Trophoblast cell (in vitro differentiated cells and primary cell): ENCODE results near the gene SLC28A2.

ENCODE experiments used
- DNase-seq, 2 donors: peaks; one replicate each; pipeline ENCODE4 v3.0.0-alpha.2; 2016
- H2AFZ ChIP-seq: 2 replicates; pipeline ENCODE4 v1.6.1; 2013; ENCODE audit warnings: low read length, moderate library complexity, mild to moderate bottlenecking; ENCODE audit not compliant: insufficient read depth, poor library complexity
- H2AK5ac ChIP-seq: 2 replicates; pipeline ENCODE4 v1.6.1; 2013; ENCODE audit warnings: mild to moderate bottlenecking, low read length
- H2BK120ac ChIP-seq: 2 replicates; pipeline ENCODE4 v1.6.1; 2013; ENCODE audit warnings: low read length, mild to moderate bottlenecking, moderate library complexity; ENCODE audit not compliant: insufficient read depth, poor library complexity
- H2BK12ac ChIP-seq: 2 replicates; pipeline ENCODE4 v1.6.1; 2013; ENCODE audit warnings: mild to moderate bottlenecking, low read length, moderate library complexity
- H2BK5ac ChIP-seq: 2 replicates; pipeline ENCODE4 v1.6.1; 2013; ENCODE audit warnings: low read length, low read depth, moderate library complexity, mild to moderate bottlenecking; ENCODE audit not compliant: poor library complexity
- H3K14ac ChIP-seq: 2 replicates; pipeline ENCODE4 v1.6.1; 2013; ENCODE audit warnings: mild to moderate bottlenecking, low read length
- H3K18ac ChIP-seq: 2 replicates; pipeline ENCODE4 v1.6.1; 2013; ENCODE audit warnings: mild to moderate bottlenecking, low read length
- H3K23ac ChIP-seq: 2 replicates; pipeline ENCODE4 v1.6.1; 2013; ENCODE audit warnings: low read length
- H3K27ac ChIP-seq: 2 replicates; pipeline ENCODE4 v1.5.1; 2013; ENCODE audit warnings: low read depth, mild to moderate bottlenecking, inconsistent platforms, low read length, moderate library complexity
- H3K27me3 ChIP-seq: 2 replicates; pipeline ENCODE4 v1.6.1; 2013; ENCODE audit warnings: inconsistent platforms, mild to moderate bottlenecking, low read length, moderate library complexity; ENCODE audit not compliant: insufficient read depth
- H3K36me3 ChIP-seq, 2 experiments: 1 replicate in 1 of 2; 2 replicates in 1 of 2; pipeline ENCODE4 v1.6.1; 2013; ENCODE audit warnings: low read length in 2 of 2, mild to moderate bottlenecking in 2 of 2, moderate library complexity in 1 of 2; ENCODE audit not compliant: insufficient read depth in 2 of 2, control insufficient read depth in 1 of 2
- H3K4ac ChIP-seq: 2 replicates; pipeline ENCODE4 v1.6.1; 2013; ENCODE audit warnings: low read depth, mild to moderate bottlenecking, low read length, moderate library complexity
- H3K4me1 ChIP-seq, 2 experiments: 1 replicate in 1 of 2; 2 replicates in 1 of 2; pipeline ENCODE4 v1.6.1; 2013; ENCODE audit warnings: low read length in 2 of 2, mild to moderate bottlenecking in 2 of 2, moderate library complexity in 1 of 2; ENCODE audit not compliant: insufficient read depth in 2 of 2, control insufficient read depth in 1 of 2
- H3K4me2 ChIP-seq: 2 replicates; pipeline ENCODE4 v1.6.1; 2013; ENCODE audit warnings: inconsistent platforms, mild to moderate bottlenecking, low read length, moderate library complexity
- H3K4me3 ChIP-seq: 2 replicates; pipeline ENCODE4 v1.5.1; 2013; ENCODE audit warnings: mild to moderate bottlenecking, low read depth, low read length, inconsistent platforms
- H3K79me1 ChIP-seq: one replicate; pipeline ENCODE4 v1.6.1; 2013; ENCODE audit warnings: low read length
- H3K79me2 ChIP-seq: 2 replicates; pipeline ENCODE4 v1.6.1; 2013; ENCODE audit warnings: low read length, mild to moderate bottlenecking; ENCODE audit not compliant: control insufficient read depth, insufficient read depth, poor library complexity
- H3K9ac ChIP-seq: 2 replicates; pipeline ENCODE4 v1.6.1; 2013; ENCODE audit warnings: mild to moderate bottlenecking, low read length
- H3K9me3 ChIP-seq: 2 replicates; pipeline ENCODE4 v1.6.1; 2013; ENCODE audit warnings: low read depth, mild to moderate bottlenecking, control low read depth, inconsistent platforms, low read length; ENCODE audit not compliant: insufficient read depth
- H4K12ac ChIP-seq: 2 replicates; pipeline ENCODE4 v1.6.1; 2013; ENCODE audit warnings: low read depth, mild to moderate bottlenecking, low read length, moderate library complexity
- H4K8ac ChIP-seq: 2 replicates; pipeline ENCODE4 v1.6.1; 2013; ENCODE audit warnings: low read depth, mild to moderate bottlenecking, low read length, moderate library complexity
- H4K91ac ChIP-seq: one replicate; pipeline ENCODE4 v1.6.1; 2013; ENCODE audit warnings: low read depth, mild to moderate bottlenecking, low read length, moderate library complexity
- WGBS: extraction: QIAGEN DNeasy Blood & Tissue Kit; methylation state at CpG from one replicate; pipeline ENCODE4 v1.1.7; 2013; ENCODE audit warnings: missing lambda C conversion rate; ENCODE audit not compliant: insufficient read length, insufficient coverage; ENCODE audit errors: extremely low coverage; 5-methylcytosine and 5-hydroxymethylcytosine counted together

Gene SLC28A2

DNA sequence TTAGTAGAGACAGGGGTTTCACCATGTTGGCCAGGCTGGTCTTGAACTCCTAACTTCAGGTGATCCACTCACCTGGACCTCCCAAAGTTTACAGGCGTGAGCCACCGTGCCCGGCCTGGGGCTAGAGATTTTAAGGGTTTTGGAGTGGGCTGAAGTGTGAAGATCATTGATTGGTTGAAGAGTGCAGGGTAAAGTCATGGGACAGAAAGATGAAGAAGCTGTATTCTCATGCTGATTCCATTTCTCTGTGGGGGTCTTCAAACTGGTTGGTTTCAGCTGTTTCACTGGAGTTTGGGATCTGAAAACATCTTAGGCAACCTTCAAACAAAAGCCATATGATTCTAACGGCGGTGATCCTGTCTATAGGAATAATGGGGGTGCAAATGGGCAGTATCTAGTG, 74.2 kb downstream of the SLC28A2 start:
- Histone ChIP-seq H3K4me3 (no peak overlapping the region), H3K23ac (no peak overlapping the region), H2BK120ac (no peak overlapping the region), H3K27me3 (no peaks in the 10 kb centered on the region), H2AK5ac (no peak overlapping the region), H3K36me3 (no peaks in the 10 kb centered on the region), H2BK5ac (no peak overlapping the region), H3K79me2 (no peaks in the 10 kb centered on the region), H3K14ac (no peak overlapping the region), H3K9me3 (no peaks in the 10 kb centered on the region), H3K4me2 (no peak overlapping the region), H3K4me1 (no peaks in the 10 kb centered on the region), H4K12ac (no peak overlapping the region), H3K27ac (no peak overlapping the region), H4K8ac (no peak overlapping the region), H4K91ac (no peak overlapping the region), H2AFZ (no peak overlapping the region), H3K18ac (no peak overlapping the region), H3K9ac (no peak overlapping the region), H3K4ac (no peak overlapping the region), H3K79me1 (no peaks in the 10 kb centered on the region), H2BK12ac (no peak overlapping the region)
- DNase-seq, result no peak
- no CpG with 5 or more reads among the region's 5 CpGs for WGBS

DNA sequence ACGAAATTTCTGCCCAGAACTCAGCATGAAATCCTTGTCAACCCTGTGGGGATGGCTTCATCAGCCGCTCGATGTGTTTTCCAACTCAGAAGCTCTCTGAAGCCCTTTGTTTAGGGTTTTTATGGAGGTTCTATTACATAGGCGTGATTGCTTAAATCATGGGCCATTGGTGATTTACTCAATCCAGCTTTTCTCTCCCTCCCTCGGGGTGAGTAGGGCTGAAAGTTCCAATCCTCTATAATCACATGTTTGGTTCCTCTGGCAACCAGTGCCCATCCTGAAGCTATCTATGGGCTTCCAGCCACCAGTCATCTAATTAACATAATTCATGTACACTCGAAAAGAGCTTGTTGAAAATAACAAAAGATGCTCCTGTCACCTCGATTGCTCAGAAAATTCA, 74.7 kb downstream of the SLC28A2 start:
- Histone ChIP-seq H3K4me1 (no peaks in the 10 kb centered on the region), H3K4me3 (no peak overlapping the region), H3K9ac (no peak overlapping the region), H3K27me3 (no peaks in the 10 kb centered on the region), H3K23ac (no peak overlapping the region), H3K9me3 (no peaks in the 10 kb centered on the region), H4K12ac (no peak overlapping the region), H2BK5ac (no peak overlapping the region), H4K8ac (no peak overlapping the region), H3K36me3 (no peaks in the 10 kb centered on the region), H3K4me2 (no peak overlapping the region), H2AFZ (no peak overlapping the region), H2AK5ac (no peak overlapping the region), H3K18ac (no peak overlapping the region), H3K27ac (no peak overlapping the region), H3K14ac (no peak overlapping the region), H4K91ac (no peak overlapping the region), H3K79me2 (no peaks in the 10 kb centered on the region), H3K79me1 (no peaks in the 10 kb centered on the region), H3K4ac (no peak overlapping the region), H2BK120ac (no peak overlapping the region), H2BK12ac (no peak overlapping the region)
- no CpG with 5 or more reads among the region's 7 CpGs for WGBS
- no peak for DNase-seq
